ENCODE measurements around the gene NMNAT3.

- TF ChIP-seq POLR2AphosphoS5 (IDR thresholded peaks at IDR 0.05; ENCODE audit: low read depth, low read length) (no peak), POLR2A (IDR thresholded peaks at IDR 0.05; ENCODE audit: low read depth, low read length) (no peak)
Observed at GRCh38 chr3:139687431-139687830, 9.7 kb upstream of the NMNAT3 start.
